ENCODE measurements around the gene ADA.

ADA gene

GRCh38 chr20:44609516-44610312, 41.8 kb downstream of the ADA start:
- Histone ChIP-seq H3K36me3 (ENCODE audit: control insufficient read depth in 1 of 2, insufficient read depth in 2 of 2, low read length in 2 of 2) (peaks cover 8 to 13% of the 10 kb centered on the region in 2 donors), H3K27me3 (ENCODE audit: low read depth, low read length) (no peaks in the 10 kb centered on the region), H3K27ac (ENCODE audit: low read length) (peak overlapping the region; percentile 77), H3K9me3 (ENCODE audit: control insufficient read depth in 1 of 2, low read length in 2 of 2) (no peaks in the 10 kb centered on the region), H3K4me1 (ENCODE audit: control insufficient read depth in 1 of 2, insufficient read depth in 2 of 2, low read length in 2 of 2) (peaks cover 7 to 16% of the 10 kb centered on the region in 2 donors), H3K4me3 (ENCODE audit: low read depth in 1 of 2, low read length in 2 of 2) (peak overlapping the region; percentile 37 to 44)

GRCh38 chr20:44609006-44609515, 42.4 kb downstream of the ADA start:
- Histone ChIP-seq H3K27ac (ENCODE audit: low read length) (peak overlapping the region; percentile 77), H3K27me3 (ENCODE audit: low read depth, low read length) (no peaks in the 10 kb centered on the region), H3K4me1 (ENCODE audit: control insufficient read depth in 1 of 2, insufficient read depth in 2 of 2, low read length in 2 of 2) (peaks cover 7 to 11% of the 10 kb centered on the region in 2 donors), H3K9me3 (ENCODE audit: control insufficient read depth in 1 of 2, low read length in 2 of 2) (no peaks in the 10 kb centered on the region), H3K36me3 (ENCODE audit: control insufficient read depth in 1 of 2, insufficient read depth in 2 of 2, low read length in 2 of 2) (peaks cover 3 to 8% of the 10 kb centered on the region in 2 donors), H3K4me3 (ENCODE audit: low read depth in 1 of 2, low read length in 2 of 2) (peak overlapping the region; percentile 37 to 44)

GRCh38 chr20:44606725-44607441, 44.6 kb downstream of the ADA start:
- H3K4me1 ChIP-seq (ENCODE audit: control insufficient read depth in 1 of 2, insufficient read depth in 2 of 2, low read length in 2 of 2), result peaks cover 12 to 32% of the 10 kb centered on the region in 2 donors
- H3K36me3 ChIP-seq (ENCODE audit: control insufficient read depth in 1 of 2, insufficient read depth in 2 of 2, low read length in 2 of 2), result no peaks in the 10 kb centered on the region
- no peaks in the 10 kb centered on the region for H3K27me3 ChIP-seq (ENCODE audit: low read depth, low read length)
- no peaks in the 10 kb centered on the region for H3K9me3 ChIP-seq (ENCODE audit: control insufficient read depth in 1 of 2, low read length in 2 of 2)
- H3K4me3 ChIP-seq (ENCODE audit: low read depth in 1 of 2, low read length in 2 of 2), result no peak overlapping the region
- H3K27ac ChIP-seq (ENCODE audit: low read length), result no peak overlapping the region

GRCh38 chr20:44603327-44603726, 48.2 kb downstream of the ADA start:
- no peak overlapping the region for H3K4me3 ChIP-seq (ENCODE audit: low read depth in 1 of 2, low read length in 2 of 2)
- H3K9me3 ChIP-seq (ENCODE audit: control insufficient read depth in 1 of 2, low read length in 2 of 2), result no peaks in the 10 kb centered on the region
- peaks cover 32 to 56% of the 10 kb centered on the region in 2 donors for H3K4me1 ChIP-seq (ENCODE audit: control insufficient read depth in 1 of 2, insufficient read depth in 2 of 2, low read length in 2 of 2)
- no peaks in the 10 kb centered on the region for H3K27me3 ChIP-seq (ENCODE audit: low read depth, low read length)
- H3K36me3 ChIP-seq (ENCODE audit: control insufficient read depth in 1 of 2, insufficient read depth in 2 of 2, low read length in 2 of 2), result no peaks in the 10 kb centered on the region
- no peak overlapping the region for H3K27ac ChIP-seq (ENCODE audit: low read length)

GRCh38 chr20:44601801-44602204, 49.7 kb downstream of the ADA start:
- Histone ChIP-seq H3K36me3 (ENCODE audit: control insufficient read depth in 1 of 2, insufficient read depth in 2 of 2, low read length in 2 of 2) (no peaks in the 10 kb centered on the region), H3K4me1 (ENCODE audit: control insufficient read depth in 1 of 2, insufficient read depth in 2 of 2, low read length in 2 of 2) (peaks cover 35 to 65% of the 10 kb centered on the region in 2 donors), H3K9me3 (ENCODE audit: control insufficient read depth in 1 of 2, low read length in 2 of 2) (no peaks in the 10 kb centered on the region), H3K27me3 (ENCODE audit: low read depth, low read length) (no peaks in the 10 kb centered on the region), H3K4me3 (ENCODE audit: low read depth in 1 of 2, low read length in 2 of 2) (peak overlapping the region in 1 of 2 donors; percentile 39), H3K27ac (ENCODE audit: low read length) (peak overlapping the region; percentile 88)

- Histone ChIP-seq H3K27ac (ENCODE audit: low read length) (peak overlapping the region; percentile 88), H3K36me3 (ENCODE audit: control insufficient read depth in 1 of 2, insufficient read depth in 2 of 2, low read length in 2 of 2) (no peaks in the 10 kb centered on the region), H3K9me3 (ENCODE audit: control insufficient read depth in 1 of 2, low read length in 2 of 2) (no peaks in the 10 kb centered on the region), H3K27me3 (ENCODE audit: low read depth, low read length) (no peaks in the 10 kb centered on the region), H3K4me1 (ENCODE audit: control insufficient read depth in 1 of 2, insufficient read depth in 2 of 2, low read length in 2 of 2) (peaks cover 35 to 68% of the 10 kb centered on the region in 2 donors), H3K4me3 (ENCODE audit: low read depth in 1 of 2, low read length in 2 of 2) (peak overlapping the region in 1 of 2 donors; percentile 39)
These were observed 50.2 kb downstream of the ADA start for GRCh38 chr20:44601236-44601671.

- H3K27ac ChIP-seq (ENCODE audit: low read length), result peak overlapping the region; percentile 88
- H3K36me3 ChIP-seq (ENCODE audit: control insufficient read depth in 1 of 2, insufficient read depth in 2 of 2, low read length in 2 of 2), result no peaks in the 10 kb centered on the region
- H3K27me3 ChIP-seq (ENCODE audit: low read depth, low read length), result no peaks in the 10 kb centered on the region
- H3K4me1 ChIP-seq (ENCODE audit: control insufficient read depth in 1 of 2, insufficient read depth in 2 of 2, low read length in 2 of 2), result peaks cover 35 to 72% of the 10 kb centered on the region in 2 donors
- no peaks in the 10 kb centered on the region for H3K9me3 ChIP-seq (ENCODE audit: control insufficient read depth in 1 of 2, low read length in 2 of 2)
- H3K4me3 ChIP-seq (ENCODE audit: low read depth in 1 of 2, low read length in 2 of 2), result peak overlapping the region in 1 of 2 donors; percentile 39
These were observed 50.7 kb downstream of the ADA start for GRCh38 chr20:44600758-44601201.

- no peaks in the 10 kb centered on the region for H3K36me3 ChIP-seq (ENCODE audit: control insufficient read depth in 1 of 2, insufficient read depth in 2 of 2, low read length in 2 of 2)
- H3K4me3 ChIP-seq (ENCODE audit: low read depth in 1 of 2, low read length in 2 of 2), result peak overlapping the region in 1 of 2 donors; percentile 39
- H3K4me1 ChIP-seq (ENCODE audit: control insufficient read depth in 1 of 2, insufficient read depth in 2 of 2, low read length in 2 of 2), result peaks cover 35 to 72% of the 10 kb centered on the region in 2 donors
- H3K27ac ChIP-seq (ENCODE audit: low read length), result peak overlapping the region; percentile 88
- no peaks in the 10 kb centered on the region for H3K27me3 ChIP-seq (ENCODE audit: low read depth, low read length)
- H3K9me3 ChIP-seq (ENCODE audit: control insufficient read depth in 1 of 2, low read length in 2 of 2), result no peaks in the 10 kb centered on the region
These were observed 51.2 kb downstream of the ADA start for GRCh38 chr20:44600301-44600700.

- peak overlapping the region in 1 of 2 donors; percentile 22 for H3K4me3 ChIP-seq (ENCODE audit: low read depth in 1 of 2, low read length in 2 of 2)
- peak overlapping the region; percentile 88 for H3K27ac ChIP-seq (ENCODE audit: low read length)
- H3K4me1 ChIP-seq (ENCODE audit: control insufficient read depth in 1 of 2, insufficient read depth in 2 of 2, low read length in 2 of 2), result peaks cover 38 to 77% of the 10 kb centered on the region in 2 donors
These were observed 51.8 kb downstream of the ADA start for GRCh38 chr20:44599715-44600114.

GRCh38 chr20:44598423-44599305, 52.8 kb downstream of the ADA start:
- H3K27me3 ChIP-seq (ENCODE audit: low read depth, low read length), result no peaks in the 10 kb centered on the region
- H3K9me3 ChIP-seq (ENCODE audit: control insufficient read depth in 1 of 2, low read length in 2 of 2), result no peaks in the 10 kb centered on the region
- H3K4me1 ChIP-seq (ENCODE audit: control insufficient read depth in 1 of 2, insufficient read depth in 2 of 2, low read length in 2 of 2), result peaks cover 39 to 80% of the 10 kb centered on the region in 2 donors
- no peaks in the 10 kb centered on the region for H3K36me3 ChIP-seq (ENCODE audit: control insufficient read depth in 1 of 2, insufficient read depth in 2 of 2, low read length in 2 of 2)
- peak overlapping the region; percentile 59 for H3K27ac ChIP-seq (ENCODE audit: low read length)
- H3K4me3 ChIP-seq (ENCODE audit: low read depth in 1 of 2, low read length in 2 of 2), result no peak overlapping the region

More at GRCh38 chr20:44599715-44600114, 51.8 kb downstream of the ADA start:
- Histone ChIP-seq H3K27me3 (ENCODE audit: low read depth, low read length) (no peaks in the 10 kb centered on the region), H3K36me3 (ENCODE audit: control insufficient read depth in 1 of 2, insufficient read depth in 2 of 2, low read length in 2 of 2) (no peaks in the 10 kb centered on the region), H3K9me3 (ENCODE audit: control insufficient read depth in 1 of 2, low read length in 2 of 2) (no peaks in the 10 kb centered on the region)
